ENCODE data around the gene ACTR3.

The ACTR3 gene

GRCh38 chr2:113918229-113918628 is 28.3 kb downstream of the ACTR3 start:
- POLR2A ChIA-PET: interaction anchor here (0.6 kb wide), 1 partner anchor 24 kb away, joined by 3 read pairs; no protein-coding TSS in a partner anchor
- Histone ChIP-seq H3K4me3 (ENCODE audit: control insufficient read depth in 1 of 7, extremely low read depth in 1 of 7, insufficient read depth in 4 of 7, low read depth in 2 of 7, low read length in 6 of 7) (no peak overlapping the region), H3K4me1 (ENCODE audit: control extremely low read depth in 1 of 4, control insufficient read depth in 4 of 4, insufficient read depth in 4 of 4, low read length in 3 of 4) (no peaks in the 10 kb centered on the region)

GRCh38 chr2:113920996-113921395 is 31.1 kb downstream of the ACTR3 start:
- DNase-seq: no peak
- CTCF ChIA-PET: no interaction called here
- Histone ChIP-seq H3K27ac (ENCODE audit: insufficient read depth in 1 of 2, low read depth in 1 of 2, low read length in 2 of 2, poor library complexity in 1 of 2, severe bottlenecking in 2 of 2) (no peak overlapping the region), H3K4me3 (ENCODE audit: control insufficient read depth in 1 of 7, extremely low read depth in 1 of 7, insufficient read depth in 4 of 7, low read depth in 2 of 7, low read length in 6 of 7) (no peak overlapping the region), H3K27me3 (replicated peaks in 2 of 5; ENCODE audit: control insufficient read depth in 4 of 5, insufficient read depth in 5 of 5, low read length in 4 of 5) (no peaks in the 10 kb centered on the region), H3K36me3 (ENCODE audit: control insufficient read depth in 4 of 4, insufficient read depth in 4 of 4, low read length in 3 of 4) (peaks cover 11 to 61% (median 28%) of the 10 kb centered on the region in 4 experiments), H3K4me1 (ENCODE audit: control extremely low read depth in 1 of 4, control insufficient read depth in 4 of 4, insufficient read depth in 4 of 4, low read length in 3 of 4) (no peaks in the 10 kb centered on the region), H3K9me3 (ENCODE audit: control extremely low read depth in 1 of 5, control insufficient read depth in 4 of 5, insufficient read depth in 2 of 5, low read depth in 1 of 5, low read length in 4 of 5) (no peaks in the 10 kb centered on the region)
- no CpG with 5 or more reads among the region's 3 CpGs for WGBS (ENCODE audit: insufficient coverage)
- POLR2A ChIA-PET: no interaction called here

More at GRCh38 chr2:113918229-113918628, 28.3 kb downstream of the ACTR3 start:
- Histone ChIP-seq H3K27me3 (replicated peaks in 2 of 5; ENCODE audit: control insufficient read depth in 4 of 5, insufficient read depth in 5 of 5, low read length in 4 of 5) (no peaks in the 10 kb centered on the region), H3K36me3 (ENCODE audit: control insufficient read depth in 4 of 4, insufficient read depth in 4 of 4, low read length in 3 of 4) (peaks cover 11 to 65% (median 36%) of the 10 kb centered on the region in 4 experiments), H3K27ac (ENCODE audit: insufficient read depth in 1 of 2, low read depth in 1 of 2, low read length in 2 of 2, poor library complexity in 1 of 2, severe bottlenecking in 2 of 2) (no peak overlapping the region), H3K9me3 (ENCODE audit: control extremely low read depth in 1 of 5, control insufficient read depth in 4 of 5, insufficient read depth in 2 of 5, low read depth in 1 of 5, low read length in 4 of 5) (no peaks in the 10 kb centered on the region)
- CTCF ChIA-PET: no interaction called here
- no peak for DNase-seq
- WGBS (ENCODE audit: insufficient coverage): no CpG with 5 or more reads among the region's 1 CpG

GRCh38 chr2:113922335-113922734 is 32.4 kb downstream of the ACTR3 start:
- no peak for DNase-seq
- Histone ChIP-seq H3K27me3 (replicated peaks in 2 of 5; ENCODE audit: control insufficient read depth in 4 of 5, insufficient read depth in 5 of 5, low read length in 4 of 5) (no peaks in the 10 kb centered on the region), H3K9me3 (ENCODE audit: control extremely low read depth in 1 of 5, control insufficient read depth in 4 of 5, insufficient read depth in 2 of 5, low read depth in 1 of 5, low read length in 4 of 5) (no peaks in the 10 kb centered on the region), H3K27ac (ENCODE audit: insufficient read depth in 1 of 2, low read depth in 1 of 2, low read length in 2 of 2, poor library complexity in 1 of 2, severe bottlenecking in 2 of 2) (no peak overlapping the region), H3K4me3 (ENCODE audit: control insufficient read depth in 1 of 7, extremely low read depth in 1 of 7, insufficient read depth in 4 of 7, low read depth in 2 of 7, low read length in 6 of 7) (no peak overlapping the region), H3K4me1 (ENCODE audit: control extremely low read depth in 1 of 4, control insufficient read depth in 4 of 4, insufficient read depth in 4 of 4, low read length in 3 of 4) (no peaks in the 10 kb centered on the region), H3K36me3 (ENCODE audit: control insufficient read depth in 4 of 4, insufficient read depth in 4 of 4, low read length in 3 of 4) (peaks cover 17 to 63% (median 30%) of the 10 kb centered on the region in 4 experiments)
- WGBS (ENCODE audit: insufficient coverage): 99% methylated on average over 6 of the region's 6 CpGs
- POLR2A ChIA-PET: no interaction called here
- CTCF ChIA-PET: no interaction called here

GRCh38 chr2:113922784-113923183 is 32.9 kb downstream of the ACTR3 start:
- Histone ChIP-seq H3K27ac (ENCODE audit: insufficient read depth in 1 of 2, low read depth in 1 of 2, low read length in 2 of 2, poor library complexity in 1 of 2, severe bottlenecking in 2 of 2) (no peak overlapping the region), H3K9me3 (ENCODE audit: control extremely low read depth in 1 of 5, control insufficient read depth in 4 of 5, insufficient read depth in 2 of 5, low read depth in 1 of 5, low read length in 4 of 5) (no peaks in the 10 kb centered on the region), H3K36me3 (ENCODE audit: control insufficient read depth in 4 of 4, insufficient read depth in 4 of 4, low read length in 3 of 4) (peaks cover 14 to 61% (median 31%) of the 10 kb centered on the region in 4 experiments), H3K4me3 (ENCODE audit: control insufficient read depth in 1 of 7, extremely low read depth in 1 of 7, insufficient read depth in 4 of 7, low read depth in 2 of 7, low read length in 6 of 7) (no peak overlapping the region), H3K27me3 (replicated peaks in 2 of 5; ENCODE audit: control insufficient read depth in 4 of 5, insufficient read depth in 5 of 5, low read length in 4 of 5) (no peaks in the 10 kb centered on the region), H3K4me1 (ENCODE audit: control extremely low read depth in 1 of 4, control insufficient read depth in 4 of 4, insufficient read depth in 4 of 4, low read length in 3 of 4) (no peaks in the 10 kb centered on the region)
- DNase-seq: no peak
- CTCF ChIA-PET: no interaction called here
- POLR2A ChIA-PET: no interaction called here
- 50% methylated on average over 2 of the region's 3 CpGs for WGBS (ENCODE audit: insufficient coverage)

- Histone ChIP-seq H3K27me3 (replicated peaks in 2 of 5; ENCODE audit: control insufficient read depth in 4 of 5, insufficient read depth in 5 of 5, low read length in 4 of 5) (no peaks in the 10 kb centered on the region), H3K27ac (ENCODE audit: insufficient read depth in 1 of 2, low read depth in 1 of 2, low read length in 2 of 2, poor library complexity in 1 of 2, severe bottlenecking in 2 of 2) (no peak overlapping the region), H3K4me1 (ENCODE audit: control extremely low read depth in 1 of 4, control insufficient read depth in 4 of 4, insufficient read depth in 4 of 4, low read length in 3 of 4) (no peaks in the 10 kb centered on the region), H3K9me3 (ENCODE audit: control extremely low read depth in 1 of 5, control insufficient read depth in 4 of 5, insufficient read depth in 2 of 5, low read depth in 1 of 5, low read length in 4 of 5) (no peaks in the 10 kb centered on the region), H3K4me3 (ENCODE audit: control insufficient read depth in 1 of 7, extremely low read depth in 1 of 7, insufficient read depth in 4 of 7, low read depth in 2 of 7, low read length in 6 of 7) (no peak overlapping the region), H3K36me3 (ENCODE audit: control insufficient read depth in 4 of 4, insufficient read depth in 4 of 4, low read length in 3 of 4) (peaks cover 16 to 62% (median 40%) of the 10 kb centered on the region in 4 experiments)
- 100% methylated on average over 3 of the region's 6 CpGs for WGBS (ENCODE audit: insufficient coverage)
- no peak for DNase-seq
- POLR2A ChIA-PET: no interaction called here
- CTCF ChIA-PET: no interaction called here
Measured at GRCh38 chr2:113925884-113926283, 36.0 kb downstream of the ACTR3 start.

GRCh38 chr2:113926314-113926713 is 36.4 kb downstream of the ACTR3 start:
- no peak for DNase-seq
- H3K9me3 ChIP-seq (ENCODE audit: control extremely low read depth in 1 of 5, control insufficient read depth in 4 of 5, insufficient read depth in 2 of 5, low read depth in 1 of 5, low read length in 4 of 5): no peaks in the 10 kb centered on the region
- H3K4me1 ChIP-seq (ENCODE audit: control extremely low read depth in 1 of 4, control insufficient read depth in 4 of 4, insufficient read depth in 4 of 4, low read length in 3 of 4): no peaks in the 10 kb centered on the region
- H3K36me3 ChIP-seq (ENCODE audit: control insufficient read depth in 4 of 4, insufficient read depth in 4 of 4, low read length in 3 of 4): peaks cover 16 to 64% (median 42%) of the 10 kb centered on the region in 4 experiments
- ChIA-PET POLR2A (no interaction called here), CTCF (no interaction called here)
- no peaks in the 10 kb centered on the region for H3K27me3 ChIP-seq (replicated peaks in 2 of 5; ENCODE audit: control insufficient read depth in 4 of 5, insufficient read depth in 5 of 5, low read length in 4 of 5)
- no peak overlapping the region for H3K4me3 ChIP-seq (ENCODE audit: control insufficient read depth in 1 of 7, extremely low read depth in 1 of 7, insufficient read depth in 4 of 7, low read depth in 2 of 7, low read length in 6 of 7)
- H3K27ac ChIP-seq (ENCODE audit: insufficient read depth in 1 of 2, low read depth in 1 of 2, low read length in 2 of 2, poor library complexity in 1 of 2, severe bottlenecking in 2 of 2): no peak overlapping the region
- WGBS (ENCODE audit: insufficient coverage): 100% methylated on average over 2 of the region's 3 CpGs

GRCh38 chr2:113930448-113930847 is 40.6 kb downstream of the ACTR3 start:
- 100% methylated on average over 1 of the region's 1 CpG for WGBS (ENCODE audit: insufficient coverage)
- H3K36me3 ChIP-seq (ENCODE audit: control insufficient read depth in 4 of 4, insufficient read depth in 4 of 4, low read length in 3 of 4): peaks cover 33 to 80% (median 54%) of the 10 kb centered on the region in 4 experiments
- no peak overlapping the region for H3K27ac ChIP-seq (ENCODE audit: insufficient read depth in 1 of 2, low read depth in 1 of 2, low read length in 2 of 2, poor library complexity in 1 of 2, severe bottlenecking in 2 of 2)
- DNase-seq: no peak
- no peaks in the 10 kb centered on the region for H3K4me1 ChIP-seq (ENCODE audit: control extremely low read depth in 1 of 4, control insufficient read depth in 4 of 4, insufficient read depth in 4 of 4, low read length in 3 of 4)
- no peak overlapping the region for H3K4me3 ChIP-seq (ENCODE audit: control insufficient read depth in 1 of 7, extremely low read depth in 1 of 7, insufficient read depth in 4 of 7, low read depth in 2 of 7, low read length in 6 of 7)
- no peaks in the 10 kb centered on the region for H3K27me3 ChIP-seq (replicated peaks in 2 of 5; ENCODE audit: control insufficient read depth in 4 of 5, insufficient read depth in 5 of 5, low read length in 4 of 5)
- peaks cover 0 to 2% (median 0%) of the 10 kb centered on the region in 5 experiments for H3K9me3 ChIP-seq (ENCODE audit: control extremely low read depth in 1 of 5, control insufficient read depth in 4 of 5, insufficient read depth in 2 of 5, low read depth in 1 of 5, low read length in 4 of 5)
- POLR2A ChIA-PET: no interaction called here
- CTCF ChIA-PET: no interaction called here

Measured in common myeloid progenitor, CD34-positive (primary cell).